HG03558 (cell line): ENCODE results near the gene KLHL8.

ENCODE experiments used
- ATAC-seq: cut with Tn5 transposase; IDR thresholded peaks from one replicate; pipeline ENCODE4 v1.9.1; 2021; ENCODE audit warnings: moderate number of reproducible peaks; ENCODE audit not compliant: unreplicated experiment; ENCODE audit errors: extremely low read depth

KLHL8 gene

GRCh38 chr4:87220094-87220822 lies at the start of gene KLHL8:
Gene KLHL8 (minus strand): TSS chr4:87220618. CDS start chr4:87195539, 25,079 bp downstream.
- peak; percentile 78 for ATAC-seq

- ATAC-seq, result no peak
Measured at GRCh38 chr4:87270144-87270543, 49.7 kb upstream of the KLHL8 start.

GRCh38 chr4:87268411-87268810 lies 48.0 kb upstream of the KLHL8 start:
- ATAC-seq, result no peak

- ATAC-seq, result no peak
Measured at GRCh38 chr4:87266986-87267385, 46.6 kb upstream of the KLHL8 start.

GRCh38 chr4:87262886-87263285 lies 42.5 kb upstream of the KLHL8 start:
- no peak for ATAC-seq

- no peak for ATAC-seq
Measured at GRCh38 chr4:87260477-87260876, 40.1 kb upstream of the KLHL8 start.

GRCh38 chr4:87258677-87259076 lies 38.3 kb upstream of the KLHL8 start:
- no peak for ATAC-seq

- no peak for ATAC-seq
Measured at GRCh38 chr4:87257523-87257922, 37.1 kb upstream of the KLHL8 start.

GRCh38 chr4:87255755-87256154 lies 35.3 kb upstream of the KLHL8 start:
- ATAC-seq, result no peak

- ATAC-seq, result no peak
Measured at GRCh38 chr4:87251106-87251505, 30.7 kb upstream of the KLHL8 start.

- no peak for ATAC-seq
Measured at GRCh38 chr4:87250294-87250693, 29.9 kb upstream of the KLHL8 start.

- ATAC-seq, result no peak
Measured at GRCh38 chr4:87249332-87250019, 29.1 kb upstream of the KLHL8 start.

GRCh38 chr4:87243426-87244053 lies 23.1 kb upstream of the KLHL8 start:
- no peak for ATAC-seq

GRCh38 chr4:87241336-87241735 lies 20.9 kb upstream of the KLHL8 start:
- ATAC-seq, result no peak

GRCh38 chr4:87240341-87240740 lies 19.9 kb upstream of the KLHL8 start:
- ATAC-seq, result no peak

GRCh38 chr4:87239821-87240220 lies 19.4 kb upstream of the KLHL8 start:
- no peak for ATAC-seq

- ATAC-seq, result no peak
Measured at GRCh38 chr4:87239194-87239593, 18.8 kb upstream of the KLHL8 start.

GRCh38 chr4:87236861-87237260 lies 16.4 kb upstream of the KLHL8 start:
- ATAC-seq, result no peak

GRCh38 chr4:87235020-87235671 lies 14.7 kb upstream of the KLHL8 start:
- ATAC-seq, result no peak

GRCh38 chr4:87232216-87232615 lies 11.8 kb upstream of the KLHL8 start:
- no peak for ATAC-seq

GRCh38 chr4:87230806-87231205 lies 10.4 kb upstream of the KLHL8 start:
- no peak for ATAC-seq
